CD4-positive, CD25-positive, alpha-beta regulatory T cell (primary cell): ENCODE measurements around the gene EPHX1. TPM values are rescaled to one million over a fixed set of nuclear protein-coding genes. Genes with fewer than 3 reads are reported as not detected.

Experiments used
- ATAC-seq, 2 donors: fragments of 150-1000 bp; cut with Tn5 transposase; one replicate each; pipeline ENCODE4 v1.10.0; 2021; ENCODE audit warnings: low read depth in 2 of 2, moderate number of reproducible peaks in 2 of 2, moderate library complexity in 1 of 2
- DNase-seq, 3 donors: peaks; one replicate each; pipeline versions ENCODE4 v3.0.0 to v3.0.0-alpha.2; 2012 to 2022; ENCODE audit warnings: mixed read lengths in 1 of 3
- H3K27ac ChIP-seq: one replicate; pipeline ENCODE4 v1.7.0; 2013; ENCODE audit warnings: mild to moderate bottlenecking, low read length; ENCODE audit not compliant: insufficient read depth, poor library complexity, severe bottlenecking
- H3K27me3 ChIP-seq: one replicate; pipeline ENCODE4 v1.7.0; 2013; ENCODE audit warnings: low read length; ENCODE audit not compliant: control insufficient read depth, insufficient read depth
- H3K36me3 ChIP-seq: one replicate; pipeline ENCODE4 v1.7.0; 2013; ENCODE audit warnings: mild to moderate bottlenecking, low read length, moderate library complexity; ENCODE audit not compliant: control insufficient read depth, insufficient read depth
- H3K4me1 ChIP-seq: 2 replicates; pipeline ENCODE4 v1.7.0; 2013; ENCODE audit warnings: mild to moderate bottlenecking, low read length; ENCODE audit not compliant: insufficient read depth, control insufficient read depth, poor library complexity, severe bottlenecking
- H3K4me3 ChIP-seq: one replicate; pipeline ENCODE4 v1.7.0; 2013; ENCODE audit warnings: low read depth, mild to moderate bottlenecking, low read length, moderate library complexity
- H3K9me3 ChIP-seq, 2 experiments: 1 replicate in 1 of 2; 2 replicates in 1 of 2; pipeline ENCODE4 v1.7.0; 2013; ENCODE audit warnings: low read length in 2 of 2, mild to moderate bottlenecking in 1 of 2, moderate library complexity in 1 of 2; ENCODE audit not compliant: control insufficient read depth in 2 of 2
- H3K27ac Mint-ChIP-seq, 3 donors: one replicate each; pipeline ENCODE4 v1.8.0; 2020 to 2022; ENCODE audit warnings: mild to moderate bottlenecking in 3 of 3, mixed read lengths in 3 of 3, moderate library complexity in 2 of 3
- H3K27me3 Mint-ChIP-seq: one replicate; pipeline ENCODE4 v1.8.0; 2022; ENCODE audit warnings: mild to moderate bottlenecking, mixed read lengths
- H3K36me3 Mint-ChIP-seq: one replicate; pipeline ENCODE4 v1.8.0; 2020; ENCODE audit warnings: mixed read lengths
- H3K4me1 Mint-ChIP-seq, 4 donors: one replicate each; pipeline ENCODE4 v1.8.0; 2020 to 2022; ENCODE audit warnings: mixed read lengths in 4 of 4, mild to moderate bottlenecking in 1 of 4
- H3K4me3 Mint-ChIP-seq, 4 donors: one replicate each; pipeline ENCODE4 v1.8.0; 2020 to 2022; ENCODE audit warnings: mild to moderate bottlenecking in 4 of 4, mixed read lengths in 4 of 4, moderate library complexity in 3 of 4
- H3K9me3 Mint-ChIP-seq, 7 donors: one replicate each; pipeline ENCODE4 v1.8.0; 2020 to 2022; ENCODE audit warnings: mixed read lengths in 7 of 7, mild to moderate bottlenecking in 3 of 7, moderate library complexity in 2 of 7
- polyA plus RNA-seq, 4 donors: library from polyadenylated mRNA; unstranded; fragments of 300-500 nt; fragmentation: Illumina TruSeq; gene quantifications; one replicate each; pipeline ENCODE4 v1.2.3, GENCODE V29; 2021
- total RNA-seq: library from RNA; stranded (reverse); gene quantifications from one replicate; pipeline ENCODE4 v1.2.3, GENCODE V29; 2022

The EPHX1 gene
- total and polyA plus RNA-seq, 5 donors from 2014 or later = 0.11 to 0.62 (median 0.45) TPM; not detected in 1

DNA sequence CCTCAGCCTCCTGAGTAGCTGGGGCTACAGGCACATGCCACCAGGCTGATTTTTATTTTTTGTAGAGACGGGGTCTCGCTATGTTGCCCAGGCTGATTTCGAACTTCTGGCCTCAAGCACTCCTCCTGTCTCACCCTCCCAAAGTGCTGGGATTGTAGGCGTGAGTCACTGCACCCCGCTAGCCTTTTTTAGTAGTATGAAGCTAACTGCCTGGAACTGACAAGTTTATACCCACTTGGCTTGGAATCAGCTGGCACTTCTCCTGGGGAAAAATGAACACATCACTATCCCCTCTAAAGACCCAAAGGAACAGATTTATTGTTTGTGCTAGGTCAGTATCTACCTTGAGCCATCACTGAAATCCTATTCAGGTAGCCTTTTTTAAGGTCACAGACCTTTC is 53.2 kb downstream of the EPHX1 start:
- H3K4me3 Mint-ChIP-seq = no peak overlapping the region
- H3K36me3 ChIP-seq = peaks cover 93% of the 10 kb centered on the region
- H3K27me3 ChIP-seq = no peaks in the 10 kb centered on the region
- H3K4me3 ChIP-seq = no peak overlapping the region
- no peaks in the 10 kb centered on the region for H3K27me3 Mint-ChIP-seq
- peaks cover 34% of the 10 kb centered on the region for H3K36me3 Mint-ChIP-seq
- no peak overlapping the region for H3K27ac ChIP-seq
- no peaks in the 10 kb centered on the region for H3K9me3 ChIP-seq
- peaks cover 30% of the 10 kb centered on the region for H3K4me1 ChIP-seq
- peak overlapping the region in 1 of 3 donors; percentile 8 for H3K27ac Mint-ChIP-seq
- DNase-seq = no peak
- H3K9me3 Mint-ChIP-seq = no peaks in the 10 kb centered on the region
- peaks cover 5 to 46% (median 29%) of the 10 kb centered on the region in 4 donors for H3K4me1 Mint-ChIP-seq
- ATAC-seq = no peak

- ATAC-seq = peak in 1 of 2 donors; percentile 31
- H3K9me3 ChIP-seq = no peaks in the 10 kb centered on the region
- H3K36me3 Mint-ChIP-seq = peaks cover 34% of the 10 kb centered on the region
- H3K4me1 Mint-ChIP-seq = peaks cover 5 to 52% (median 33%) of the 10 kb centered on the region in 4 donors
- H3K36me3 ChIP-seq = peaks cover 94% of the 10 kb centered on the region
- H3K4me1 ChIP-seq = peaks cover 30% of the 10 kb centered on the region
- H3K27me3 ChIP-seq = no peaks in the 10 kb centered on the region
- no peaks in the 10 kb centered on the region for H3K9me3 Mint-ChIP-seq
- H3K27ac ChIP-seq = peak overlapping the region; percentile 68
- H3K27me3 Mint-ChIP-seq = no peaks in the 10 kb centered on the region
- H3K4me3 Mint-ChIP-seq = peak overlapping the region in 3 of 4 donors; percentile 66 to 86 (median 72)
- H3K4me3 ChIP-seq = no peak overlapping the region
- H3K27ac Mint-ChIP-seq = peak overlapping the region; percentile 74 to 90 (median 76)
- DNase-seq = no peak
Observed at GRCh38 chr1:225865514-225865913, 55.6 kb downstream of the EPHX1 start.

DNA sequence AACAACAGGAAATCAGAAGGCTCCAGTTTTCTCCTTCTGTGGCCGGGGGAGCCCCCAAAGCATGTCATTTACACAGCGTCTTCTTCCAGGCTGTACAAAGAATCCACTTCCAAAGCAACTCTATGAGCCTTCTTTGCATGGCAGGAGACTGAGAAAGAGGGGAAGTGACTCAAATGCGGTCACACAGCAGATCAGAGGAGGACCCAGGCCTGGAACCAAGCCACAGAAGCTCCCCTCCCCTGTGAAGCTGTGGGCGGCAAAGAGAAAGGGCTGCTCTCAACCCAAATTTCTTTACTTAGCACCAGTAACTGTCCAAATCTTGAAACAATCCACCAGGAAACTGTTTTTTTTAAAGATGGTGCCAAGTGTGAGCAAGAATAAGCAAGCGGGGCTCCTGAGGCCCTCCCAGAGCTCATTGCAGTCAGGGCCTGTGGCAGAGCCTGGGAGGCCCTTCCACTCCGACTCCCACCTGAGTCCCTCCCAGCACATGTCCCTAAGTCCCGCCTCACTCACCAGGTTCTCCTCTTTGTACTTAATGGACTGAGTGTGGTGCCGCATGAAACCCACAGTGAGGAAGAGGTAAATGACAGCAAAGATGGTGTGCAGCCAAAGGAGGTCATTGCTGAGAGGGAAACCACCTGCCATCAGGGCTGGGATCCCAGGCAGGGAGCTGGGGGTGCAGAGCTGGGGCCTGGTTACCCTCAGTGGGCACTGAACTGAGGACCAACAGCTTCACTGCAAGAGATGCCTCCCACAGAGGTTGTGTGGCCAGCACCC is 56.3 kb downstream of the EPHX1 start:
- peaks cover 37% of the 10 kb centered on the region for H3K36me3 Mint-ChIP-seq
- DNase-seq = peak; percentile 47 to 78 (median 65)
- H3K27me3 Mint-ChIP-seq = no peaks in the 10 kb centered on the region

GRCh38 chr1:225866981-225867380 is 57.1 kb downstream of the EPHX1 start:
- Mint-ChIP-seq H3K27ac (peak overlapping the region; percentile 82 to 90 (median 89)), H3K36me3 (peaks cover 42% of the 10 kb centered on the region), H3K4me3 (peak overlapping the region in 3 of 4 donors; percentile 31 to 86 (median 72)), H3K27me3 (no peaks in the 10 kb centered on the region), H3K4me1 (peaks cover 5 to 63% (median 44%) of the 10 kb centered on the region in 4 donors), H3K9me3 (no peaks in the 10 kb centered on the region)
- no peaks in the 10 kb centered on the region for H3K27me3 ChIP-seq
- DNase-seq = no peak
- peaks cover 30% of the 10 kb centered on the region for H3K4me1 ChIP-seq
- H3K4me3 ChIP-seq = peak overlapping the region; percentile 11
- H3K27ac ChIP-seq = peak overlapping the region; percentile 68
- ATAC-seq = no peak
- H3K36me3 ChIP-seq = peaks cover 94% of the 10 kb centered on the region
- H3K9me3 ChIP-seq = no peaks in the 10 kb centered on the region

More for the DNA sequence above, 56.3 kb downstream of the EPHX1 start:
- no peaks in the 10 kb centered on the region for H3K9me3 Mint-ChIP-seq
- Histone ChIP-seq H3K9me3 (no peaks in the 10 kb centered on the region), H3K27me3 (no peaks in the 10 kb centered on the region), H3K36me3 (peaks cover 94% of the 10 kb centered on the region), H3K4me1 (peaks cover 30% of the 10 kb centered on the region), H3K27ac (peak overlapping the region; percentile 68), H3K4me3 (peak overlapping the region; percentile 32)
- peak overlapping the region; percentile 32 to 86 (median 69) for H3K4me3 Mint-ChIP-seq
- H3K27ac Mint-ChIP-seq = peak overlapping the region; percentile 74 to 90 (median 76)
- ATAC-seq = peak; percentile 96 to 98
- peaks cover 5 to 57% (median 37%) of the 10 kb centered on the region in 4 donors for H3K4me1 Mint-ChIP-seq

DNA sequence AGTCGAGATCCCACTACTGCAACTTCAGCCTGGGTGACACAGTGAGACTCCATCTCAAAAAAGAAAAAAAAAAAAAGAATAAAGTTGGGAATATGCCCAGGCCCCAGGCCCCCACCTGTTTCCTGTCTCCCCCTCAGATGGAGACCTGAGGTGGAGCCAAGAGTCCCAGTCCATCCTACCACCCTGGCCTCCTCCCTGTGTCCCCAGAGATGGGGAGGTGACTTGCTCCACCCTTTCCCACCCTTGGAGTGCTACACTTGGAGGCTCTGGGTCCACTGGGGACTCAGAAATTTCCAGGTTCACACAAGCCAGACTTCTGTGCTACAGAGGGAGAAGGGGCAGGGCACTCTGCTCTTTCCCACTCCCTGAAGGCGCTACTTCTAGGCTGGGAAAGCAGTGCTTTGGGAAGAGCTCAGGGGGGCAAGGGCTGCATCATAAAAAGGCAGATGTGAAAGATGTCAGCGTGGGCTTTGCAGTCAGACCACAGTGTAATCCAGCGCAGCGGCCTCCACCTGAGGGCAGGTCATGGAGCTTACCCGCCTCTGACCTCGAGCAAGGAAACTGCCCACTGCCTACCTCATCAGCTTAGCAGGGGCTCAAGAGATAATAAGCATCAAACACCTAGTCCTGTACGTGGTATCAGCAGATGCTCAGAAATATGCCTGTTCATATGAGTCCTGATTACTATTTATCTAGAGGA is 58.9 kb downstream of the EPHX1 start:
- no peak overlapping the region for H3K4me3 Mint-ChIP-seq
- Histone ChIP-seq H3K36me3 (peaks cover 94% of the 10 kb centered on the region), H3K4me3 (no peak overlapping the region), H3K4me1 (peaks cover 36% of the 10 kb centered on the region), H3K27ac (peak overlapping the region; percentile 29), H3K27me3 (no peaks in the 10 kb centered on the region), H3K9me3 (no peaks in the 10 kb centered on the region)
- H3K27me3 Mint-ChIP-seq = no peaks in the 10 kb centered on the region
- peaks cover 48% of the 10 kb centered on the region for H3K36me3 Mint-ChIP-seq
- H3K9me3 Mint-ChIP-seq = no peaks in the 10 kb centered on the region
- H3K4me1 Mint-ChIP-seq = peaks cover 7 to 71% (median 46%) of the 10 kb centered on the region in 4 donors
- DNase-seq (no peak), ATAC-seq (no peak)
- peak overlapping the region in 2 of 3 donors; percentile 23 to 24 for H3K27ac Mint-ChIP-seq

- H3K4me1 Mint-ChIP-seq = peaks cover 12 to 74% (median 44%) of the 10 kb centered on the region in 4 donors
- H3K27ac ChIP-seq = no peak overlapping the region
- peaks cover 47% of the 10 kb centered on the region for H3K36me3 Mint-ChIP-seq
Observed at GRCh38 chr1:225870911-225871310, 61.0 kb downstream of the EPHX1 start.

GRCh38 chr1:225871359-225872074 is 61.6 kb downstream of the EPHX1 start:
- Mint-ChIP-seq H3K36me3 (peaks cover 47% of the 10 kb centered on the region), H3K4me3 (peak overlapping the region in 2 of 4 donors; percentile 15 to 31)

More at GRCh38 chr1:225870911-225871310, 61.0 kb downstream of the EPHX1 start:
- no peaks in the 10 kb centered on the region for H3K27me3 Mint-ChIP-seq
- DNase-seq = no peak
- Histone ChIP-seq H3K36me3 (peaks cover 92% of the 10 kb centered on the region), H3K4me3 (no peak overlapping the region), H3K27me3 (no peaks in the 10 kb centered on the region), H3K4me1 (peaks cover 39% of the 10 kb centered on the region), H3K9me3 (no peaks in the 10 kb centered on the region)
- no peaks in the 10 kb centered on the region for H3K9me3 Mint-ChIP-seq
- H3K27ac Mint-ChIP-seq = peak overlapping the region in 2 of 3 donors; percentile 55 to 75
- ATAC-seq = no peak
- peak overlapping the region in 1 of 4 donors; percentile 15 for H3K4me3 Mint-ChIP-seq

More at GRCh38 chr1:225871359-225872074, 61.6 kb downstream of the EPHX1 start:
- H3K4me1 Mint-ChIP-seq = peaks cover 6 to 74% (median 43%) of the 10 kb centered on the region in 4 donors
- H3K27me3 ChIP-seq = no peaks in the 10 kb centered on the region
- ATAC-seq = peak in 1 of 2 donors; percentile 31
- no peaks in the 10 kb centered on the region for H3K27me3 Mint-ChIP-seq
- no peaks in the 10 kb centered on the region for H3K9me3 ChIP-seq
- no peak overlapping the region for H3K4me3 ChIP-seq
- H3K9me3 Mint-ChIP-seq = no peaks in the 10 kb centered on the region
- peaks cover 39% of the 10 kb centered on the region for H3K4me1 ChIP-seq
- peak overlapping the region; percentile 26 to 75 (median 59) for H3K27ac Mint-ChIP-seq
- peak in 1 of 3 donors; percentile 45 for DNase-seq
- peaks cover 92% of the 10 kb centered on the region for H3K36me3 ChIP-seq
- H3K27ac ChIP-seq = no peak overlapping the region
